ENCODE measurements around the gene DLG4.

DLG4 gene

GRCh38 chr17:7219812-7220592 lies at the start of gene DLG4, which contains the start of gene ACADVL:
Gene DLG4 (minus strand): TSS chr17:7219836.
Gene ACADVL (plus strand): TSS chr17:7219938. CDS start chr17:7219985, 47 bp downstream.
- H3K9me3 ChIP-seq (ENCODE audit: insufficient read depth, low read depth, low read length), result no peaks in the 10 kb centered on the region
- H4K20me1 ChIP-seq (ENCODE audit: insufficient read depth, low read length, poor library complexity, severe bottlenecking), result peaks cover 18% of the 10 kb centered on the region
- peak within 1 kb of the TSS; percentile 98 for H3K4me2 ChIP-seq (ENCODE audit: low read depth, low read length, poor library complexity, severe bottlenecking)
- H3K79me2 ChIP-seq (ENCODE audit: insufficient read depth, low read length), result peaks cover 28% of the 10 kb centered on the region; the same call in 1 of the 2 replicates
- peaks cover 44% of the 10 kb centered on the region for H3K4me1 ChIP-seq (ENCODE audit: insufficient read depth, low read length, poor library complexity, severe bottlenecking)
- H3K36me3 ChIP-seq (ENCODE audit: insufficient read depth, low read length), result peaks cover 27% of the 10 kb centered on the region; the same call in 1 of the 2 replicates
- peak within 1 kb of the TSS; percentile 85 for H3K9ac ChIP-seq (ENCODE audit: low read depth, low read length, poor library complexity, severe bottlenecking)
- peak within 1 kb of the TSS; percentile 86 for H3K4me3 ChIP-seq (ENCODE audit: low read length, poor library complexity, severe bottlenecking)
- H3F3A ChIP-seq (ENCODE audit: low read depth), result no peaks in the 10 kb centered on the region
- H3K27me3 ChIP-seq (ENCODE audit: insufficient read depth, low read length, poor library complexity, severe bottlenecking), result no peaks in the 10 kb centered on the region
- no peaks in the 10 kb centered on the region for H3K9me2 ChIP-seq (replicated peaks; ENCODE audit: low read depth, low read length)
- peak within 1 kb of the TSS; percentile 94 for H2AFZ ChIP-seq (ENCODE audit: low read length)
- TF ChIP-seq EZH2phosphoT487 (IDR thresholded peaks at IDR 0.05; ENCODE audit: borderline replicate concordance), result no peak

- no peaks in the 10 kb centered on the region for H3F3A ChIP-seq (ENCODE audit: low read depth)
- no peaks in the 10 kb centered on the region for H3K79me2 ChIP-seq (ENCODE audit: insufficient read depth, low read length)
- no peak overlapping the region for H3K4me2 ChIP-seq (ENCODE audit: low read depth, low read length, poor library complexity, severe bottlenecking)
- no peak for TF ChIP-seq CTCF (conservative IDR thresholded peaks at IDR 0.05; ENCODE audit: low read length)
- no peak for TF ChIP-seq EZH2phosphoT487 (IDR thresholded peaks at IDR 0.05; ENCODE audit: borderline replicate concordance)
- H3K9ac ChIP-seq (ENCODE audit: low read depth, low read length, poor library complexity, severe bottlenecking), result no peak overlapping the region
- H3K9me3 ChIP-seq (ENCODE audit: insufficient read depth, low read depth, low read length), result no peaks in the 10 kb centered on the region
- H3K27me3 ChIP-seq (ENCODE audit: insufficient read depth, low read length, poor library complexity, severe bottlenecking), result no peaks in the 10 kb centered on the region
- no peaks in the 10 kb centered on the region for H3K36me3 ChIP-seq (ENCODE audit: insufficient read depth, low read length)
- H3K4me3 ChIP-seq (ENCODE audit: low read length, poor library complexity, severe bottlenecking), result no peak overlapping the region
- H3K4me1 ChIP-seq (ENCODE audit: insufficient read depth, low read length, poor library complexity, severe bottlenecking), result no peaks in the 10 kb centered on the region
- no peak overlapping the region for H2AFZ ChIP-seq (ENCODE audit: low read length)
- H4K20me1 ChIP-seq (ENCODE audit: insufficient read depth, low read length, poor library complexity, severe bottlenecking), result no peaks in the 10 kb centered on the region
- H3K9me2 ChIP-seq (replicated peaks; ENCODE audit: low read depth, low read length), result no peaks in the 10 kb centered on the region
Observed at GRCh38 chr17:7266784-7267183, 47.1 kb upstream of the DLG4 start.

GRCh38 chr17:7263801-7264078 lies 44.1 kb upstream of the DLG4 start:
- no peak overlapping the region for H2AFZ ChIP-seq (ENCODE audit: low read length)
- no peaks in the 10 kb centered on the region for H3K27me3 ChIP-seq (ENCODE audit: insufficient read depth, low read length, poor library complexity, severe bottlenecking)
- no peak overlapping the region for H3K4me3 ChIP-seq (ENCODE audit: low read length, poor library complexity, severe bottlenecking)
- H3K79me2 ChIP-seq (ENCODE audit: insufficient read depth, low read length), result no peaks in the 10 kb centered on the region
- no peaks in the 10 kb centered on the region for H3K9me2 ChIP-seq (replicated peaks; ENCODE audit: low read depth, low read length)
- H3K9me3 ChIP-seq (ENCODE audit: insufficient read depth, low read depth, low read length), result no peaks in the 10 kb centered on the region
- H3K4me1 ChIP-seq (ENCODE audit: insufficient read depth, low read length, poor library complexity, severe bottlenecking), result no peaks in the 10 kb centered on the region
- H3K4me2 ChIP-seq (ENCODE audit: low read depth, low read length, poor library complexity, severe bottlenecking), result no peak overlapping the region
- H3K9ac ChIP-seq (ENCODE audit: low read depth, low read length, poor library complexity, severe bottlenecking), result no peak overlapping the region
- no peaks in the 10 kb centered on the region for H4K20me1 ChIP-seq (ENCODE audit: insufficient read depth, low read length, poor library complexity, severe bottlenecking)
- H3F3A ChIP-seq (ENCODE audit: low read depth), result no peaks in the 10 kb centered on the region
- TF ChIP-seq CTCF (conservative IDR thresholded peaks at IDR 0.05; ENCODE audit: low read length), result no peak
- no peak for TF ChIP-seq EZH2phosphoT487 (IDR thresholded peaks at IDR 0.05; ENCODE audit: borderline replicate concordance)
- peaks cover 7% of the 10 kb centered on the region; the same call in 1 of the 2 replicates for H3K36me3 ChIP-seq (ENCODE audit: insufficient read depth, low read length)

Data from Loucy (cell line).